HG02623 (cell line): ENCODE results near the gene DNAJC28.
A peak's percentile ranks its signal among the peaks of the same experiment; 100 is the strongest.

ENCODE experiments used
- ATAC-seq: cut with Tn5 transposase; IDR thresholded peaks from one replicate; pipeline ENCODE4 v1.9.1; 2021; ENCODE audit warnings: moderate library complexity; ENCODE audit not compliant: unreplicated experiment

DNAJC28 gene

DNA sequence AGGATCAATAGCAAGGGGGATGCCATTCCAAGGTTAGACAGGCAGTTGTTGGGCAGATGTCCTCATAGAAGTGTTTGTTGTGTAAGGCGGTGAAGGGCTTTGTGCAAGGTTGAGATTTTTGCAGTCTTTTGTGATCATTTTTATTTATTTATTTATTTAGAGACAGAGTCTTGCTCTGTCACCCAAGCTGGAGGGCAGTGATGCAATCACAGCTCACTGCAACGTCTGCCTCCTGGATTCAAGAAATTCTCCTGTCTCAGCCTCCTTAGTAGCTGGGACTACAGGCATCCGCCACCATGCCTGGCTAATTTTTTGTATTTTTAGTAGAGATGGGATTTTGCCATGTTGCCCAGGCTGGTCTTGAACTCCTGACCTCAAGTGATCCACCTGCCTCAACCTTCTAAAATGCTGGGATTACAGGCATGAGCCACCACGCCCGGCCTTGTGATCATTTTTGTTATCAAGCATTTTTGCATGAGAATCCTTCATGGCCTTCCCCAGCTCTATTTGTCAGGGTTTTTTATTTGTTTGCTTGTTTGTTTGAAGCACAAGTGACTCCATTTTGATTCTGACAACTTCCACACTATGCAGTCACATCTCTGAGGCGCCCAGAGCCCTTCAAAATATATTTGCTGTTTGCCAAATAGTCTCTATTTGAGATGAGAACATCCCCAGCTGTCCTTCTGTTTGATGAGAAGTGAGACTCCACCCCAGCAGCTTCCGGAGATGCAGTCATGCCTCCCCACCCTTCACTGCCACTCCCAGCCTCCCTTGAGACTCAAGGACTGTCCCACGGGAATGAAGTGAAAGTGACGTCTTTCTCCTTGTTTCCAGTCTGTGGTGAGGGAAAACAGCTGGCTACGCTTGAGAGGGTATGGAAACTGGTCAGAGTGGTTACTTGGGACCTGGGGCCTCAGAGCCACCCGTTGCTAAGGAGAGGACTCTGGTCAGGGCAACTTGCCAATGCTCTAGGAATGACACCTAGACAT is 49.7 kb downstream of the DNAJC28 start:
- ATAC-seq: peak; percentile 57
